Measurements from ENCODE around the gene RAD51B. TPM values are rescaled to one million over a fixed set of nuclear protein-coding genes. Genes with fewer than 3 reads are reported as not detected.
"Not testable (repeated sequence)": the region's sequence is repeated elsewhere in the genome, so short reads cannot be mapped to it uniquely, and the experiment has no call there.

RAD51B gene
- total RNA-seq, 5 donors from 2014 or later (not counting 1 experiment from before 2014, with no cell fraction given): 25.4 to 47.9 (median 30.0) TPM

DNA sequence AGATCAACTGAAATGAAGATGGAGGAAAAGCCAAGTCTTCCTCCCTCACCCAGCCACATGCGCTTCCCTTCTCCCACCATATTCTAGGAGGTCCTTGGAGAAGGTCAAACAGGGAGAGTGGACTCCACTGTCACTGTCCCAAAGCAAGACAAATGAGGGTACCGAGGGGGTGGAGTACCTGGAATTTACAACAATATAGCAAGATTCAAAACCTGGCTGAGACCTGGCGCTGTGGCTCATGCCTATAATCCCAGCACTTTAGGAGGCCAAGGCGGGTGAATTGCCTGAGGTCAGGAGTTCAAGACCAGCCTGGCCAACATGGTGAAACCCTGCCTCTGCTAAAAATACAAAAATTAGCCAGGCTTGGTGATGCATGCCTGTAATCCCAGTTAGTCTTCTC lies 944.3 kb downstream of the RAD51B start:
- WGBS (ENCODE audit: insufficient coverage): 100% methylated on average over 3 of the region's 4 CpGs
- H3K36me3 ChIP-seq (ENCODE audit: control insufficient read depth in 2 of 2, extremely low read depth in 1 of 2, insufficient read depth in 1 of 2, low read length in 1 of 2); H3K27ac ChIP-seq (ENCODE audit: low read length); H3K9me3 Mint-ChIP-seq; H3K9me3 ChIP-seq; CTCF ChIA-PET; H3K27ac Mint-ChIP-seq; H3K4me3 ChIP-seq (ENCODE audit: control insufficient read depth in 1 of 2, extremely low read depth in 1 of 2, low read length in 1 of 2); DNase-seq; H3K27me3 ChIP-seq (replicated peaks in 1 of 2; ENCODE audit: control insufficient read depth in 2 of 2, extremely low read depth in 1 of 2, insufficient read depth in 2 of 2, low read length in 1 of 2); H3K36me3 Mint-ChIP-seq; POLR2A ChIA-PET; H3K4me3 Mint-ChIP-seq; H3K27me3 Mint-ChIP-seq; ATAC-seq (replicated peaks in 1 of 4): not testable (repeated sequence)
- peaks cover 22 to 31% (median 27%) of the 10 kb centered on the region in 3 donors for H3K4me1 Mint-ChIP-seq
- peaks cover 0 to 14% of the 10 kb centered on the region in 2 experiments for H3K4me1 ChIP-seq (ENCODE audit: control insufficient read depth in 1 of 2, extremely low read depth in 1 of 2, insufficient read depth in 2 of 2, low read length in 2 of 2)

DNA sequence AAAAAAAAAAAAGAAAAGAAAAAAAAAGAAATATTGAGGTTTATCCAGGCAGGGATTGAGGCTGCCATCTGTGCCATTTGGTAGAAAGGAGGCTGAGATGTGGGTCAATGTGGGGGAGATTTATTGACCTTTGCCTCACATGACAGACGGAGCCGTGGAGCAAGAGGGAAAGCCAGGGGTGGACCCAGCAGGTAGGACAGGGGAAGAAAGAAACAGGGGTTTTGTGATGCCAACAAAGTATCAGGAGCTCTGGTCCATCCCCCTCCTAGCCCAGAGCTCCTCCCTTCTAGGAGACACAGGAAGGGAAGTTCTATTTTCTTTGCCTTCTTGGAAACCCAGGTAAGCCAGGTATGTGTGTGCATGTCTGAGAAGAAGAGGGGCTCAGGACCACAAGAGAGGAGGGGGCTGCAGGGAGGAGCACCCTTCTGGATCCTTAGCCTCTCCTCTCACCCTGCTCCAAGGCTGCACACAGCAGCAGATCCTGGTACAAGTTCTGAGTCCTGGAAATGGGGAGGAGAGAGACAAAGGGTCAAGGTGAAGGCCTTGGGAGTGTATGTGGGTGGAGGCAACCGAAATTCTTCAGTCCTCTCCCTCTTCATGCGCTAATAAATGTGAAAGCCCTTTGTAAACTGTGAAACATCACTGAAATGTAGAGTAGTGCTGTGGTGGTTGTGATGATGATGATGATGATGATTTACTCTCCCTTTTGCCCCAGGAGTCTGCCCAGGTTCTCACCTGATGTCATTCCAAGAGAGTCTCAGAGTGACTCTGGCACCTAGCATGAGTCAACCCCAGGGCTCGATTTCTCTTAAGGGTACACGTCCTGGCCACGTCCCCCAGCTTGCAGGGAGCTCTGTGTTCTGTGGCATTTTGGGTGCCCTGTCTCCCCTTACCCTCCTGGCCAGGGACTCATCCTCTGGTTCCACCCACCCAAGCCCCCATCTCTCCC lies 947.0 kb downstream of the RAD51B start:
- Mint-ChIP-seq H3K4me1 (peaks cover 40 to 48% (median 42%) of the 10 kb centered on the region in 3 donors), H3K9me3 (no peaks in the 10 kb centered on the region), H3K4me3 (no peak overlapping the region), H3K27me3 (no peaks in the 10 kb centered on the region), H3K27ac (no peak overlapping the region), H3K36me3 (no peaks in the 10 kb centered on the region)
- Histone ChIP-seq H3K36me3 (ENCODE audit: control insufficient read depth in 2 of 2, extremely low read depth in 1 of 2, insufficient read depth in 1 of 2, low read length in 1 of 2) (no peaks in the 10 kb centered on the region), H3K27ac (ENCODE audit: low read length) (no peak overlapping the region), H3K9me3 (no peaks in the 10 kb centered on the region), H3K4me3 (ENCODE audit: control insufficient read depth in 1 of 2, extremely low read depth in 1 of 2, low read length in 1 of 2) (no peak overlapping the region), H3K4me1 (ENCODE audit: control insufficient read depth in 1 of 2, extremely low read depth in 1 of 2, insufficient read depth in 2 of 2, low read length in 2 of 2) (peaks cover 11 to 27% of the 10 kb centered on the region in 2 experiments), H3K27me3 (replicated peaks in 1 of 2; ENCODE audit: control insufficient read depth in 2 of 2, extremely low read depth in 1 of 2, insufficient read depth in 2 of 2, low read length in 1 of 2) (no peaks in the 10 kb centered on the region)
- 81% methylated on average over 3 of the region's 7 CpGs for WGBS (ENCODE audit: insufficient coverage)
- ATAC-seq (replicated peaks in 1 of 4) (no peak), DNase-seq (no peak)
- POLR2A ChIA-PET: no interaction called here
- CTCF ChIA-PET: no interaction called here

DNA sequence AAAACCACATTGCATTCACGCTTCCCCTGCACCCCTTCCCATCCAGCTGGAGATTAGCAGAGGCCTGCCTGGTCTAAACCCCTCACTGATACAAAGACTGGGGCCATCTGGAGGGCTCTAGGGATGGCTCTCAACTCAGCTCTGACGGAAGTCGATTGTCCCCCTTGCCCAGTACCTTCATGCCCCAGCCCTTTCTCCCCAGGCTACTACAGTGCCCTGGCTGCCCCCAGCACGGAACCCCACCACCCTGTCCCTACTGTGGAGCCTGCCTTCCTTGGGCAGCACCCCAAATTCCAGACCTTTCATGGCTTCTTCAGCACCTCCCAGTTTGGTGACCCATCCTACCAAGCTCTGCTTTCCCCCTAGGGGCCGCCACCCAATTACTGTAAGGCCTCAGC lies 947.7 kb downstream of the RAD51B start:
- H3K27me3 ChIP-seq (replicated peaks in 1 of 2; ENCODE audit: control insufficient read depth in 2 of 2, extremely low read depth in 1 of 2, insufficient read depth in 2 of 2, low read length in 1 of 2): no peaks in the 10 kb centered on the region
- Mint-ChIP-seq H3K4me3 (no peak overlapping the region), H3K4me1 (peaks cover 45 to 50% (median 47%) of the 10 kb centered on the region in 3 donors), H3K27ac (no peak overlapping the region), H3K27me3 (no peaks in the 10 kb centered on the region), H3K36me3 (no peaks in the 10 kb centered on the region), H3K9me3 (no peaks in the 10 kb centered on the region)
- ChIA-PET CTCF (no interaction called here), POLR2A (no interaction called here)
- 100% methylated on average over 2 of the region's 5 CpGs for WGBS (ENCODE audit: insufficient coverage)
- H3K36me3 ChIP-seq (ENCODE audit: control insufficient read depth in 2 of 2, extremely low read depth in 1 of 2, insufficient read depth in 1 of 2, low read length in 1 of 2): no peaks in the 10 kb centered on the region
- H3K27ac ChIP-seq (ENCODE audit: low read length): no peak overlapping the region
- ATAC-seq (replicated peaks in 1 of 4): no peak
- no peak overlapping the region for H3K4me3 ChIP-seq (ENCODE audit: control insufficient read depth in 1 of 2, extremely low read depth in 1 of 2, low read length in 1 of 2)
- peaks cover 11 to 34% of the 10 kb centered on the region in 2 experiments for H3K4me1 ChIP-seq (ENCODE audit: control insufficient read depth in 1 of 2, extremely low read depth in 1 of 2, insufficient read depth in 2 of 2, low read length in 2 of 2)
- no peak for DNase-seq
- no peaks in the 10 kb centered on the region for H3K9me3 ChIP-seq

DNA sequence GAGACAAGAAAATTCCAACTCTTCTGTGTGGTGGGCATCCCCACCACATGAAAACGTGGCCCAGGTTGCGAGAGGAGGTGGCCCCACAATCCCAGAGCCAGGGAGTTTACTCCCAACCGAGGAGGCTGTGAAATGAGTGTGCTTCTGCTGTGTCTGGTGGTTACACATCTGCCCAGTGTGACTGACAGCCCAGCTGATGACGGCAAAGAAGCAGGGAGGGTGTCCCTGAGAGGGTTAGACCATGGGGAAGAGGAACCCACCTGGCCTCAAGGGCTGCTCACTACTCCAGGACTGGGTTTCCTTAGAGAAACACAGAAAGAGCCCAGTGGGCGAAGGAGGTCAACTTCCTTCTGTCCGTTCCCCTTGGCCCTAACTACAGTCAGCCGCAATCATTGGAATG lies 948.7 kb downstream of the RAD51B start:
- peaks cover 19 to 43% of the 10 kb centered on the region in 2 experiments for H3K4me1 ChIP-seq (ENCODE audit: control insufficient read depth in 1 of 2, extremely low read depth in 1 of 2, insufficient read depth in 2 of 2, low read length in 2 of 2)
- H3K27ac Mint-ChIP-seq: peak overlapping the region in 1 of 2 donors; percentile 52
- no peaks in the 10 kb centered on the region for H3K36me3 ChIP-seq (ENCODE audit: control insufficient read depth in 2 of 2, extremely low read depth in 1 of 2, insufficient read depth in 1 of 2, low read length in 1 of 2)
- H3K4me1 Mint-ChIP-seq: peaks cover 54 to 59% (median 57%) of the 10 kb centered on the region in 3 donors
- no peak for DNase-seq
- H3K27me3 ChIP-seq (replicated peaks in 1 of 2; ENCODE audit: control insufficient read depth in 2 of 2, extremely low read depth in 1 of 2, insufficient read depth in 2 of 2, low read length in 1 of 2): no peaks in the 10 kb centered on the region
- no peak for ATAC-seq (replicated peaks in 1 of 4)
- ChIA-PET CTCF (no interaction called here), POLR2A (no interaction called here)
- no peak overlapping the region for H3K4me3 Mint-ChIP-seq
- no peaks in the 10 kb centered on the region for H3K27me3 Mint-ChIP-seq
- H3K9me3 ChIP-seq: no peaks in the 10 kb centered on the region
- H3K9me3 Mint-ChIP-seq: no peaks in the 10 kb centered on the region
- WGBS (ENCODE audit: insufficient coverage): 85% methylated on average over 5 of the region's 7 CpGs
- no peak overlapping the region for H3K4me3 ChIP-seq (ENCODE audit: control insufficient read depth in 1 of 2, extremely low read depth in 1 of 2, low read length in 1 of 2)
- no peak overlapping the region for H3K27ac ChIP-seq (ENCODE audit: low read length)
- H3K36me3 Mint-ChIP-seq: no peaks in the 10 kb centered on the region

DNA sequence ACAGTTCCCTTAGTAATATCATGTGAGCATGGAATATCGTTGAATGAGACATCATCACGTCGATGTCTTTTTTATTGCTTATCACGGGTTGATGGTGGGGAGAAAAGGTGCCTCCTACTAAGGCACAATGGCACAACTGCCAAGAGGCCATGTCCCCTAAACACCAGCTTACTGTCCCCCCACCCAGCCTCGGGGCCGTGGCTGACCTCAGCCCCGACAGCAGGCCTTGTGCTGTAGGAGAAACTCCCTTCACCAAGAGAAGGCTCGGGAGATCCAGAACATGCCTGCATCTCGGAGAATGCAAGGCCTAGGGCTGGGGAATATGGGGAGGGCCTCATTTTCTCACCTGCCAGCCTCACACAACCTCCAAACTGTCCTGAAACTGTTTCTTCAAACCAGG lies 950.5 kb downstream of the RAD51B start:
- CTCF ChIA-PET: no interaction called here
- no CpG with 5 or more reads among the region's 9 CpGs for WGBS (ENCODE audit: insufficient coverage)
- Histone ChIP-seq H3K27ac (ENCODE audit: low read length) (no peak overlapping the region), H3K36me3 (ENCODE audit: control insufficient read depth in 2 of 2, extremely low read depth in 1 of 2, insufficient read depth in 1 of 2, low read length in 1 of 2) (no peaks in the 10 kb centered on the region), H3K4me1 (ENCODE audit: control insufficient read depth in 1 of 2, extremely low read depth in 1 of 2, insufficient read depth in 2 of 2, low read length in 2 of 2) (peaks cover 26 to 46% of the 10 kb centered on the region in 2 experiments), H3K27me3 (replicated peaks in 1 of 2; ENCODE audit: control insufficient read depth in 2 of 2, extremely low read depth in 1 of 2, insufficient read depth in 2 of 2, low read length in 1 of 2) (no peaks in the 10 kb centered on the region), H3K4me3 (ENCODE audit: control insufficient read depth in 1 of 2, extremely low read depth in 1 of 2, low read length in 1 of 2) (no peak overlapping the region), H3K9me3 (no peaks in the 10 kb centered on the region)
- DNase-seq: no peak
- ATAC-seq (replicated peaks in 1 of 4): no peak
- POLR2A ChIA-PET: no interaction called here
- Mint-ChIP-seq H3K4me3 (peak overlapping the region in 1 of 3 donors; percentile 72), H3K27ac (peak overlapping the region; percentile 53 to 89), H3K9me3 (peaks cover 0 to 3% (median 0%) of the 10 kb centered on the region in 3 donors), H3K27me3 (no peaks in the 10 kb centered on the region), H3K36me3 (peaks cover 3% of the 10 kb centered on the region), H3K4me1 (peaks cover 63 to 66% (median 64%) of the 10 kb centered on the region in 3 donors)

DNA sequence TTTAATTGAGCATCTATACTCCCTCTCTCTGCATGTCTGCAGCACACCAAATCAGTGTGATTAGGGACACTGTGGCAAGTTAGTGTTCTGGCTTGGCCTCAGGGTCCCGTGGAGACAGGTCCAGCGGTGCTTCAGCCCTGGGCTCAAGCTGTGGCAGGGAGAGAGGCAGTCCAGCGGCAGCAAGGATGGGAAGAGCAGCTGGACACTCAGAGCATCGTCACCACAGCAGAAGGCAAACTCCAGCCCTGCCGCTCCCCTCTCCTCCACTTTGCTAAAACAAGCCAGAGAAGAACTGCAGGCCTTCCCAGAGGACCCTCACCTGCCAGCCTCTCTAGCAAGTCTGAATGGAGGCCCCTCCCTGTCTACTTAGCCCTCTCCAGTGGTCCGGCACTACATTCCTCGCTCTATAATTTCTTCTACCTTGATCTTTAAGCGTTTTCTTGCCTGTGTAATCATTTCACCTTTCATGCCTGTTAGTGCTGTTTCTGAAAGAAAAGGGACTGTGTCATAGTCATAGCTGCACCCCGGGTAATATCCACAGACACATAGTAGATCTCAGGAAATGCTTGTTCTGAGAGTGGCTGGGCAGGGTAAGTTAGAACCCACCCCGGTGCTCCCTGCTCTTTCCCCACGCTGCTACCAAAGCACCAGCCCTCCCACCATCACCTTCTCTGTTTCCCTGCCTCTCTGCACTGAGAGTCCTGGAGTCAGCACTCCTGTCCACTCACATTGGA lies 951.1 kb downstream of the RAD51B start:
- H3K4me1 Mint-ChIP-seq: peaks cover 63 to 66% (median 63%) of the 10 kb centered on the region in 3 donors
- Histone ChIP-seq H3K4me3 (ENCODE audit: control insufficient read depth in 1 of 2, extremely low read depth in 1 of 2, low read length in 1 of 2) (no peak overlapping the region), H3K27ac (ENCODE audit: low read length) (no peak overlapping the region), H3K9me3 (no peaks in the 10 kb centered on the region), H3K4me1 (ENCODE audit: control insufficient read depth in 1 of 2, extremely low read depth in 1 of 2, insufficient read depth in 2 of 2, low read length in 2 of 2) (peaks cover 26 to 44% of the 10 kb centered on the region in 2 experiments), H3K27me3 (replicated peaks in 1 of 2; ENCODE audit: control insufficient read depth in 2 of 2, extremely low read depth in 1 of 2, insufficient read depth in 2 of 2, low read length in 1 of 2) (no peaks in the 10 kb centered on the region), H3K36me3 (ENCODE audit: control insufficient read depth in 2 of 2, extremely low read depth in 1 of 2, insufficient read depth in 1 of 2, low read length in 1 of 2) (no peaks in the 10 kb centered on the region)
- no peaks in the 10 kb centered on the region for H3K27me3 Mint-ChIP-seq
- peak overlapping the region in 1 of 3 donors; percentile 72 for H3K4me3 Mint-ChIP-seq
- ATAC-seq (replicated peaks in 1 of 4) (no peak), DNase-seq (no peak)
- peaks cover 2 to 7% (median 3%) of the 10 kb centered on the region in 3 donors for H3K9me3 Mint-ChIP-seq
- ChIA-PET CTCF (interaction anchor here (0.8 to 1.9 kb wide), 3 partner anchors 18 to 19 kb away, joined by 3 to 6 read pairs (median 5); no protein-coding TSS in a partner anchor), POLR2A (interaction anchor here in 1 of 2 donors (0.6 kb wide), 1 partner anchor 22 kb away, joined by 3 read pairs; the partner anchor contains the start of gene ZFP36L1)
- H3K36me3 Mint-ChIP-seq: peaks cover 6% of the 10 kb centered on the region
- peak overlapping the region; percentile 84 to 89 for H3K27ac Mint-ChIP-seq
- 88% methylated on average over 7 of the region's 11 CpGs for WGBS (ENCODE audit: insufficient coverage)
